ENCODE results near the gene CPNE5. TPM values are rescaled to one million over a fixed set of nuclear protein-coding genes. Genes with fewer than 3 reads are reported as not detected.

The CPNE5 gene
- total RNA-seq, 1 donor from 2014 or later, result 59.1 TPM

GRCh38 chr6:36873115-36873514 is 33.9 kb upstream of the CPNE5 start:
- peak overlapping the region; percentile 99 for H3K27ac Mint-ChIP-seq
- no peaks in the 10 kb centered on the region for H3K27me3 Mint-ChIP-seq
- ChIA-PET CTCF (interaction anchor here (1.1 to 1.8 kb wide), 3 partner anchors 107 to 337 kb away, joined by 3 to 6 read pairs (median 5); no protein-coding TSS in a partner anchor), POLR2A (interaction anchor here (1.3 to 3.1 kb wide), 2 partner anchors 12 to 13 kb away, joined by 3 to 49 read pairs; partner anchors contain the start of gene C6orf89)
- TF ChIP-seq CTCF (IDR thresholded peaks at IDR 0.05), result no peak
- H3K9me3 Mint-ChIP-seq, result no peaks in the 10 kb centered on the region
- peak overlapping the region; percentile 98 for H3K4me3 Mint-ChIP-seq
- DNase-seq (no peak), ATAC-seq (ENCODE audit: low read depth) (no peak)
- intact Hi-C loops (cut with micrococcal nuclease), result no loop called here
- H3K4me1 Mint-ChIP-seq, result peaks cover 27% of the 10 kb centered on the region
- peaks cover 47% of the 10 kb centered on the region for H3K36me3 Mint-ChIP-seq (ENCODE audit: low read depth)

- ChIA-PET CTCF (interaction anchor here (0.7 kb wide), 1 partner anchor 36 kb away, joined by 3 read pairs; no protein-coding TSS in a partner anchor), POLR2A (no interaction called here)
- Mint-ChIP-seq H3K9me3 (no peaks in the 10 kb centered on the region), H3K36me3 (ENCODE audit: low read depth) (peaks cover 61% of the 10 kb centered on the region), H3K4me1 (peaks cover 28% of the 10 kb centered on the region), H3K27ac (no peak overlapping the region), H3K27me3 (no peaks in the 10 kb centered on the region), H3K4me3 (no peak overlapping the region)
- ATAC-seq (ENCODE audit: low read depth) (no peak), DNase-seq (no peak)
- TF ChIP-seq CTCF (IDR thresholded peaks at IDR 0.05), result no peak
- intact Hi-C loops (cut with micrococcal nuclease), result no loop called here
Observed at GRCh38 chr6:36871686-36872085, 32.4 kb upstream of the CPNE5 start.

- no peak overlapping the region for H3K27ac Mint-ChIP-seq
- H3K36me3 Mint-ChIP-seq (ENCODE audit: low read depth), result peaks cover 84% of the 10 kb centered on the region
Observed at GRCh38 chr6:36867471-36868224, 28.4 kb upstream of the CPNE5 start.

GRCh38 chr6:36865835-36866234 is 26.6 kb upstream of the CPNE5 start:
- CTCF ChIA-PET, result no interaction called here
- DNase-seq (no peak), ATAC-seq (ENCODE audit: low read depth) (no peak)
- Mint-ChIP-seq H3K36me3 (ENCODE audit: low read depth) (peaks cover 82% of the 10 kb centered on the region), H3K27ac (no peak overlapping the region), H3K4me1 (peaks cover 5% of the 10 kb centered on the region), H3K27me3 (no peaks in the 10 kb centered on the region), H3K9me3 (no peaks in the 10 kb centered on the region), H3K4me3 (no peak overlapping the region)
- intact Hi-C loops (cut with micrococcal nuclease), result no loop called here
- POLR2A ChIA-PET, result interaction anchor here (1.0 kb wide), 1 partner anchor 9 kb away, joined by 3 read pairs; the partner anchor contains the start of gene PPIL1
- no peak for TF ChIP-seq CTCF (IDR thresholded peaks at IDR 0.05)

More at GRCh38 chr6:36867471-36868224, 28.4 kb upstream of the CPNE5 start:
- peaks cover 8% of the 10 kb centered on the region for H3K4me1 Mint-ChIP-seq
- no peaks in the 10 kb centered on the region for H3K27me3 Mint-ChIP-seq
- ATAC-seq (ENCODE audit: low read depth), result no peak
- POLR2A ChIA-PET, result no interaction called here
- no peak for TF ChIP-seq CTCF (IDR thresholded peaks at IDR 0.05)
- no peaks in the 10 kb centered on the region for H3K9me3 Mint-ChIP-seq
- CTCF ChIA-PET, result interaction anchor here (0.6 to 1.2 kb wide), 2 partner anchors 150 to 444 kb away, joined by 3 to 4 read pairs; no protein-coding TSS in a partner anchor
- H3K4me3 Mint-ChIP-seq, result no peak overlapping the region
- intact Hi-C loops (cut with micrococcal nuclease), result no loop called here
- DNase-seq, result no peak

Data from activated B cell treated with CpG ODN at 0.5 μM for 24 hours (primary cell).